Measurements from ENCODE around the gene IDH3B.

DNA sequence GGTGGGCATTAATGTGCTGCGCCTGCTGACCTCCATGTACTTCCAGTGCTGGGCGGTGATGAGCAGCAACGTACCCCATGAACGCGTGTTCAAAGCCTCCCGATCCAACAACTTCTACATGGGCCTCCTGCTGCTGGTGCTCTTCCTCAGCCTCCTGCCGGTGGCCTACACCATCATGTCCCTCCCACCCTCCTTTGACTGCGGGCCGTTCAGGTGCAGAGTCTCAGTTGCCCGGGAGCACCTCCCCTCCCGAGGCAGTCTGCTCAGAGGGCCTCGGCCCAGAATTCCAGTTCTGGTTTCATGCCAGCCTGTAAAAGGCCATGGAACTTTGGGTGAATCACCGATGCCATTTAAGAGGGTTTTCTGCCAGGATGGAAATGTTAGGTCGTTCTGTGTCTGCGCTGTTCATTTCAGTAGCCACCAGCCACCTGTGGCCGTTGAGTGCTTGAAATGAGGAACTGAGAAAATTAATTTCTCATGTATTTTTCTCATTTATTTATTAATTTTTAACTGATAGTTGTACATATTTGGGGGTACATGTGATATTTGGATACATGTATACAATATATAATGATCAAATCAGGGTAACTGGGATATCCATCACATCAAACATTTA lies 46.8 kb downstream of the IDH3B start:
- no peak for TF ChIP-seq ARNT (IDR thresholded peaks at IDR 0.05)
- no peak for TF ChIP-seq LEF1 (IDR thresholded peaks at IDR 0.05; ENCODE audit: borderline replicate concordance)
- TF ChIP-seq SP1 (IDR thresholded peaks at IDR 0.05): no peak

Data from HEK293T (cell line).